Breast epithelium (tissue), 4 donors: ENCODE data around the gene SLC7A5. TPM values are rescaled to one million over a fixed set of nuclear protein-coding genes. Genes with fewer than 3 reads are reported as not detected.
A peak's percentile ranks its signal among the peaks of the same experiment; 100 is the strongest.
"Not testable (repeated sequence)": the region's sequence is repeated elsewhere in the genome, so short reads cannot be mapped to it uniquely, and the experiment has no call there.

Experiments used
- DNase-seq, 2 donors: peaks; one replicate each; pipeline ENCODE4 v3.0.0-alpha.2; 2019; ENCODE audit warnings: low spot score in 2 of 2
- H3K27ac ChIP-seq, 2 donors: fragments of 200-600 bp; sonication (generic) in 1 of 2; one replicate each; pipeline ENCODE4 v1.5.1; 2016 to 2019; ENCODE audit warnings: mild to moderate bottlenecking in 1 of 2
- H3K27me3 ChIP-seq, 2 donors: fragments of 200-600 bp; sonication (generic) in 1 of 2; one replicate each; pipeline versions ENCODE4 v1.5.1 to v1.6.0; 2017 to 2019; ENCODE audit warnings: control low read depth in 1 of 2, mild to moderate bottlenecking in 1 of 2
- H3K36me3 ChIP-seq: fragments of 200-600 bp; one replicate; pipeline ENCODE4 v1.5.1; 2019
- H3K4me1 ChIP-seq, 2 donors: fragments of 200-600 bp; sonication (generic); one replicate each; pipeline ENCODE4 v1.5.1; 2016 to 2019; ENCODE audit warnings: control low read depth in 1 of 2
- H3K4me3 ChIP-seq, 3 donors: fragments of 200-600 bp; sonication (generic); 1 replicate in 2 of 3; 2 replicates in 1 of 3; pipeline ENCODE4 v1.5.1; 2016 to 2019; ENCODE audit warnings: mild to moderate bottlenecking in 3 of 3, moderate library complexity in 2 of 3
- H3K9me3 ChIP-seq, 2 donors: fragments of 200-600 bp; sonication (generic) in 1 of 2; one replicate each; pipeline ENCODE4 v1.5.1; 2016 to 2019; ENCODE audit warnings: control low read depth in 1 of 2
- CTCF ChIP-seq, 3 donors: fragments of 450-650 bp; IDR thresholded peaks; one replicate each; pipeline ENCODE4 v1.5.1; 2016 to 2017; ENCODE audit warnings: antibody characterized with exemption in 3 of 3, mild to moderate bottlenecking in 3 of 3, moderate library complexity in 3 of 3
- POLR2A ChIP-seq: fragments of 450-650 bp; IDR thresholded peaks from one replicate; pipeline ENCODE4 v1.6.1; 2016; ENCODE audit warnings: antibody characterized with exemption, mild to moderate bottlenecking, moderate library complexity
- POLR2AphosphoS5 ChIP-seq, 3 donors: sonication (generic); formaldehyde crosslinking; IDR thresholded peaks; one replicate each; pipeline ENCODE4 v1.6.1; 2017; ENCODE audit warnings: antibody characterized with exemption in 3 of 3
- intact Hi-C: fragments of 100-400 bp; cut with DNase I; formaldehyde crosslinking; loops from one replicate; pipeline ENCODE4 v1.15.1; 2023; ENCODE audit warnings: low total_unique reads
- total RNA-seq, 3 donors: library from RNA; depleted of rRNA; stranded (reverse); fragments of >200 nt; gene quantifications; one replicate each; pipeline ENCODE4 v1.1.0, GENCODE V29; 2016

The SLC7A5 gene
- total RNA-seq, 3 donors from 2014 or later = 0.48 to 7.3 (median 5.9) TPM

DNA sequence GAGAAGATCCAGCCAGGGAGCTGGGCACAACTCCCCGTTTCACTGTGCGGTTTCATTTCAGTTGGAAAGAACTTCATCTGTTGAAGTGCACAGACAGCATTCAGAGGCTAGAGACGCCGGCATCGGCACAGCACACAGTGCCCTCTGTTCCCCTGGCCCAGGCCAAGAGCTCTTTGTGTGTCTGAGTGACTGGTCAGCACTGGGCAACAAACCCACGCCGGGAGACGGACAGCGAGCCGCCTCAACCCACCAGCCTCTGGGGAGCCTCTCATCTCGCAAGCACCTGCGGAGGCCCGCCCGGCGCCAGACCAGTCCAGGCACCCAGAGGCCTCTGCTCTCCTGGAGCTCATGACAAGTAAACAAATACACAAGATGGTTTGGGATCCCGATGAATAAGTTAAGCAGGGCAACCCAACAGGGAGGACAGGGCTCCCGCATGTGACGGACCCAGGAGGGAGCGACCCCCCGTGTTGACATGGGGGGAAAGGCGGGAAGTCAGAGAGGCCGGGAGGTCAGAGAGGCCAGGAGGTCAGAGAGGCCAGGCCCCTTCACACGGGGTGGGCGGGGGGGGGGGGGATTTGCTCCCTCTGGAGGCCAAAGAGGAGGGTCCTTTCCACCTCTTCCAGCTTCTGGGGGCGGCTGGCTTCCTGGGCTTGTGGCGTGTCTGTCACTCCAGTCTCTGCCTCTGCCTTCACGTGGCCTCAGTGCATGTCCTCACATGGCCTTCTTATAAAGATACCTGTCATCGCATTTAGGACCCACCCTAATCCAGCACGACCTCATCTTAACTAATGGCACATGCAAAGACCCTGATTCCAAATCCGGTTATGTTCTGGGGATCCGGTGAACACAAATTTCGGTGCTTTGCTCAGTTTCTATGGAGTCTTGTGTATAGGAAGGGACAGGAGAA lies 77.8 kb downstream of the SLC7A5 start:
- Histone ChIP-seq H3K27ac (no peak overlapping the region), H3K9me3 (no peaks in the 10 kb centered on the region), H3K27me3 (no peaks in the 10 kb centered on the region), H3K4me1 (no peaks in the 10 kb centered on the region), H3K36me3 (no peaks in the 10 kb centered on the region), H3K4me3 (no peak overlapping the region)
- intact Hi-C loops = no loop called here
- TF ChIP-seq POLR2A (no peak), POLR2AphosphoS5 (IDR thresholded peaks at IDR 0.05) (no peak), CTCF (IDR thresholded peaks at IDR 0.05) (no peak)
- DNase-seq = no peak

GRCh38 chr16:87790292-87791100 lies 78.8 kb downstream of the SLC7A5 start:
- DNase-seq = no peak
- Histone ChIP-seq H3K27ac (peak overlapping the region in 1 of 2 donors; percentile 25), H3K4me3 (no peak overlapping the region), H3K4me1 (no peaks in the 10 kb centered on the region), H3K27me3 (no peaks in the 10 kb centered on the region), H3K9me3 (no peaks in the 10 kb centered on the region), H3K36me3 (no peaks in the 10 kb centered on the region)
- intact Hi-C loops = no loop called here
- TF ChIP-seq CTCF (IDR thresholded peaks at IDR 0.05) (no peak), POLR2AphosphoS5 (IDR thresholded peaks at IDR 0.05) (no peak), POLR2A (no peak)

- Histone ChIP-seq H3K27me3 (no peaks in the 10 kb centered on the region), H3K4me3 (no peak overlapping the region), H3K4me1 (no peaks in the 10 kb centered on the region), H3K36me3 (no peaks in the 10 kb centered on the region), H3K9me3 (no peaks in the 10 kb centered on the region), H3K27ac (peak overlapping the region in 1 of 2 donors; percentile 25)
- intact Hi-C loops = no loop called here
- TF ChIP-seq POLR2AphosphoS5 (IDR thresholded peaks at IDR 0.05) (no peak), CTCF (IDR thresholded peaks at IDR 0.05) (no peak), POLR2A (no peak)
- peak; percentile 50 to 56 for DNase-seq
Measured at GRCh38 chr16:87789437-87790291, 79.6 kb downstream of the SLC7A5 start.

GRCh38 chr16:87788730-87789436 lies 80.4 kb downstream of the SLC7A5 start:
- H3K27ac ChIP-seq, H3K27me3 ChIP-seq, H3K9me3 ChIP-seq, H3K36me3 ChIP-seq, DNase-seq, intact Hi-C loops, H3K4me3 ChIP-seq, H3K4me1 ChIP-seq: not testable (repeated sequence)

- not testable (repeated sequence) for H3K27me3 ChIP-seq
Measured at GRCh38 chr16:87787451-87788091, 81.7 kb downstream of the SLC7A5 start.

More at GRCh38 chr16:87787451-87788091, 81.7 kb downstream of the SLC7A5 start:
- H3K4me1 ChIP-seq, H3K27ac ChIP-seq, H3K9me3 ChIP-seq, H3K4me3 ChIP-seq, H3K36me3 ChIP-seq, DNase-seq, intact Hi-C loops: not testable (repeated sequence)
